RWPE1 (cell line): Measurements from ENCODE around the gene PTPRN2.

Experiments used
- CTCF ChIA-PET: fragments of 350-600 bp; sonication (Branson Sonifier 250); formaldehyde crosslinking; extraction: SDS; loops from one replicate; lab custom pipeline; 2021; lab: Yijun Ruan, JAX
- POLR2A ChIA-PET: fragments of 400-600 bp; formaldehyde crosslinking; extraction: SDS; loops from one replicate; lab custom pipeline; 2020; ENCODE audit warnings: antibody characterized with exemption; ENCODE audit not compliant: low non-redundant PET; lab: Yijun Ruan, JAX
- DNase-seq: peaks from one replicate; pipeline ENCODE4 v3.0.0; 2012; ENCODE audit warnings: low spot score
- H3K27ac ChIP-seq: fragments of 450-650 bp; 2 replicates; pipeline ENCODE4 v1.5.1; 2017
- CTCF ChIP-seq: fragments of 450-650 bp; conservative IDR thresholded peaks from 2 replicates; pipeline ENCODE4 v1.5.1; 2017; ENCODE audit warnings: low read depth, mild to moderate bottlenecking

Gene PTPRN2

GRCh38 chr7:157664871-157665633, 922.6 kb downstream of the PTPRN2 start:
- TF ChIP-seq CTCF: no peak
- no peak overlapping the region for H3K27ac ChIP-seq
- DNase-seq: peak; percentile 36
- ChIA-PET CTCF (no interaction called here), POLR2A (no interaction called here)

GRCh38 chr7:157664034-157664433, 923.6 kb downstream of the PTPRN2 start:
- DNase-seq: no peak
- no peak for TF ChIP-seq CTCF
- ChIA-PET POLR2A (no interaction called here), CTCF (no interaction called here)
- H3K27ac ChIP-seq: no peak overlapping the region

- no peak overlapping the region for H3K27ac ChIP-seq
- ChIA-PET CTCF (no interaction called here), POLR2A (no interaction called here)
- DNase-seq: no peak
- no peak for TF ChIP-seq CTCF
These were observed 924.5 kb downstream of the PTPRN2 start for GRCh38 chr7:157662981-157663716.

- no peak overlapping the region for H3K27ac ChIP-seq
- CTCF ChIA-PET: no interaction called here
- no peak for TF ChIP-seq CTCF
- POLR2A ChIA-PET: no interaction called here
- DNase-seq: no peak
These were observed 925.4 kb downstream of the PTPRN2 start for GRCh38 chr7:157662110-157662791.

GRCh38 chr7:157661611-157661975, 926.0 kb downstream of the PTPRN2 start:
- POLR2A ChIA-PET: no interaction called here
- TF ChIP-seq CTCF: no peak
- CTCF ChIA-PET: no interaction called here
- no peak overlapping the region for H3K27ac ChIP-seq
- DNase-seq: no peak

GRCh38 chr7:157660971-157661610, 926.5 kb downstream of the PTPRN2 start:
- no peak for TF ChIP-seq CTCF
- no peak for DNase-seq
- H3K27ac ChIP-seq: no peak overlapping the region
- ChIA-PET POLR2A (no interaction called here), CTCF (no interaction called here)
